Midbrain (tissue), 1 donor: ENCODE data around the gene PLAAT2.
"Not testable (repeated sequence)": the region's sequence is repeated elsewhere in the genome, so short reads cannot be mapped to it uniquely, and the experiment has no call there.

Experiments
- DNase-seq: peaks from one replicate; lab custom pipeline; 2025; lab: John Stamatoyannopoulos, UW

PLAAT2 gene

GRCh38 chr11:63563201-63564055, at the start of gene PLAAT2:
TSS of gene PLAAT2 (minus strand) at chr11:63563379. CDS start at chr11:63563324, 55 bp downstream.
- DNase-seq, result no peak

GRCh38 chr11:63612181-63612580, 49.0 kb upstream of the PLAAT2 start:
- DNase-seq, result no peak

- no peak for DNase-seq
Measured at GRCh38 chr11:63611395-63611747, 48.2 kb upstream of the PLAAT2 start.

- DNase-seq, result peak; percentile 43
Measured at GRCh38 chr11:63610604-63611394, 47.6 kb upstream of the PLAAT2 start.

GRCh38 chr11:63609971-63610580, 46.9 kb upstream of the PLAAT2 start:
- DNase-seq, result peak; percentile 32

GRCh38 chr11:63609536-63609935, 46.4 kb upstream of the PLAAT2 start:
- peak; percentile 54 for DNase-seq

GRCh38 chr11:63608353-63609345, 45.5 kb upstream of the PLAAT2 start:
- no peak for DNase-seq

- DNase-seq, result peak; percentile 89
Measured at GRCh38 chr11:63603180-63603518, 40.0 kb upstream of the PLAAT2 start.

GRCh38 chr11:63602290-63603179, 39.4 kb upstream of the PLAAT2 start:
- peak; percentile 38 for DNase-seq

GRCh38 chr11:63599211-63600122, 36.3 kb upstream of the PLAAT2 start:
- DNase-seq, result peak; percentile 70

- DNase-seq, result no peak
Measured at GRCh38 chr11:63598556-63598955, 35.4 kb upstream of the PLAAT2 start.

- no peak for DNase-seq
Measured at GRCh38 chr11:63595296-63595695, 32.1 kb upstream of the PLAAT2 start.

- DNase-seq, result peak; percentile 59
Measured at GRCh38 chr11:63592975-63593395, 29.8 kb upstream of the PLAAT2 start.

- no peak for DNase-seq
Measured at GRCh38 chr11:63590024-63590788, 27.0 kb upstream of the PLAAT2 start.

GRCh38 chr11:63589000-63589399, 25.8 kb upstream of the PLAAT2 start:
- no peak for DNase-seq

- no peak for DNase-seq
Measured at GRCh38 chr11:63586451-63587166, 23.4 kb upstream of the PLAAT2 start.

GRCh38 chr11:63583357-63583677, 20.1 kb upstream of the PLAAT2 start:
- peak; percentile 92 for DNase-seq

- not testable (repeated sequence) for DNase-seq
Measured at GRCh38 chr11:63581224-63581623, 18.0 kb upstream of the PLAAT2 start.
